ENCODE results near the gene RAET1G.
"Not testable (repeated sequence)": the region's sequence is repeated elsewhere in the genome, so short reads cannot be mapped to it uniquely, and the experiment has no call there.

DNA sequence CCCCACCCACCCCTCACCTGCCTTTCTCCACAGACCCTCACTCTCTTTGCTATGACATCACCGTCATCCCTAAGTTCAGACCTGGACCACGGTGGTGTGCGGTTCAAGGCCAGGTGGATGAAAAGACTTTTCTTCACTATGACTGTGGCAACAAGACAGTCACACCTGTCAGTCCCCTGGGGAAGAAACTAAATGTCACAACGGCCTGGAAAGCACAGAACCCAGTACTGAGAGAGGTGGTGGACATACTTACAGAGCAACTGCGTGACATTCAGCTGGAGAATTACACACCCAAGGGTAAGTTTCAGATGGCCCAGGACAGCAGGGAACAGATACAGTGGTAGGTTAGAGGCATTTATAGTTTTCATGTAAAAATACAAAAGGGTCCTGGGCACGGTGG lies 22.4 kb upstream of the RAET1G start:
- not testable (repeated sequence) for TF ChIP-seq POLR2AphosphoS5, TCF7L2 (IDR thresholded peaks at IDR 0.05; ENCODE audit: low read depth, low read length)
- TF ChIP-seq, protein P1, sequence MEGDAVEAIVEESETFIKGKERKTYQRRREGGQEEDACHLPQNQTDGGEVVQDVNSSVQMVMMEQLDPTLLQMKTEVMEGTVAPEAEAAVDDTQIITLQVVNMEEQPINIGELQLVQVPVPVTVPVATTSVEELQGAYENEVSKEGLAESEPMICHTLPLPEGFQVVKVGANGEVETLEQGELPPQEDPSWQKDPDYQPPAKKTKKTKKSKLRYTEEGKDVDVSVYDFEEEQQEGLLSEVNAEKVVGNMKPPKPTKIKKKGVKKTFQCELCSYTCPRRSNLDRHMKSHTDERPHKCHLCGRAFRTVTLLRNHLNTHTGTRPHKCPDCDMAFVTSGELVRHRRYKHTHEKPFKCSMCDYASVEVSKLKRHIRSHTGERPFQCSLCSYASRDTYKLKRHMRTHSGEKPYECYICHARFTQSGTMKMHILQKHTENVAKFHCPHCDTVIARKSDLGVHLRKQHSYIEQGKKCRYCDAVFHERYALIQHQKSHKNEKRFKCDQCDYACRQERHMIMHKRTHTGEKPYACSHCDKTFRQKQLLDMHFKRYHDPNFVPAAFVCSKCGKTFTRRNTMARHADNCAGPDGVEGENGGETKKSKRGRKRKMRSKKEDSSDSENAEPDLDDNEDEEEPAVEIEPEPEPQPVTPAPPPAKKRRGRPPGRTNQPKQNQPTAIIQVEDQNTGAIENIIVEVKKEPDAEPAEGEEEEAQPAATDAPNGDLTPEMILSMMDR (IDR thresholded peaks at IDR 0.05) = not testable (repeated sequence)

Data from Panc1 (cell line).